GM19463 (cell line): ENCODE data around the gene NOTO.

Source experiments
- ATAC-seq: cut with Tn5 transposase; IDR thresholded peaks from one replicate; pipeline ENCODE4 v1.9.1; 2021; ENCODE audit warnings: mild to moderate bottlenecking, moderate library complexity; ENCODE audit not compliant: unreplicated experiment

The NOTO gene

DNA sequence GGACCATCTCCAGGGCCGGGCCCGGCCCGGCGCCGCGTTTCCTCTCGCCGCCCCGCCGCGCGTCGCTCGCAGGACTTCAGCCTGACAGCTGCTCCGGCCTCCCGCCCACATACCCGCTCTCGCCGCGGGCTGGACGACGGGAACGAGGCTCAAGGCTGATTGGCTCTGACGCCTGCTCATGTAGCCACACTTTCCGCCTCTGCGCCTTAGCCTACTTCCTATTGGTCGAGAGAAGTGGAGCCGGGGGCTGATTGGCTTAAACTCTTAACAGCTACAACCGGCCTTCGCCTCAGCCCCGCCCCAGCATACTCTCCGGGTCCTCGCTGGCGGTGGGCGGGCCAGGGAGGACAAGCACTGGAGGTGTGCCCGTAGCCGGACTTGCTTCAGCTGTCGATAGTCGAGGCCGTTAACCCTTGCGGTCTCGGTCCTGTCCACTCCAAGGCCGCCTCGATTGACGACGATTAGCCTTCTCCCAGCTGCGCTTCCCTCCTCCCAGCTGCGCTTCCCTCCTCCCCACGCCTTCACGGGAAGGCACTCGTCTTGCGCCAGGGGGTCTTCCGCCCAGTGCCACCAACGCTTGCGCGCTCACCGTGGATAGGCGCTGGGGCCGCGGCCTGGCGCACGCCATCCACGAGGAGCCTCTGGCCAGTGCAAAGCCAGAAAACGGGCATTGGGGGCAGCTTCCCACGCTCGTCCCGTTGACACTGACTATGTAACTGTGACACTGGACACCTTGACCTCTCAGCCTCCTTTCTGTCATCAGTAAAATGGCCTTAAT, 31.0 kb downstream of the NOTO start, which contains the start of gene PRADC1:
TSS of gene PRADC1 (minus strand) at position 86 of the 778 bp plus-strand sequence. CDS start at position 7, 79 bp downstream.
- peak; percentile 88 for ATAC-seq

DNA sequence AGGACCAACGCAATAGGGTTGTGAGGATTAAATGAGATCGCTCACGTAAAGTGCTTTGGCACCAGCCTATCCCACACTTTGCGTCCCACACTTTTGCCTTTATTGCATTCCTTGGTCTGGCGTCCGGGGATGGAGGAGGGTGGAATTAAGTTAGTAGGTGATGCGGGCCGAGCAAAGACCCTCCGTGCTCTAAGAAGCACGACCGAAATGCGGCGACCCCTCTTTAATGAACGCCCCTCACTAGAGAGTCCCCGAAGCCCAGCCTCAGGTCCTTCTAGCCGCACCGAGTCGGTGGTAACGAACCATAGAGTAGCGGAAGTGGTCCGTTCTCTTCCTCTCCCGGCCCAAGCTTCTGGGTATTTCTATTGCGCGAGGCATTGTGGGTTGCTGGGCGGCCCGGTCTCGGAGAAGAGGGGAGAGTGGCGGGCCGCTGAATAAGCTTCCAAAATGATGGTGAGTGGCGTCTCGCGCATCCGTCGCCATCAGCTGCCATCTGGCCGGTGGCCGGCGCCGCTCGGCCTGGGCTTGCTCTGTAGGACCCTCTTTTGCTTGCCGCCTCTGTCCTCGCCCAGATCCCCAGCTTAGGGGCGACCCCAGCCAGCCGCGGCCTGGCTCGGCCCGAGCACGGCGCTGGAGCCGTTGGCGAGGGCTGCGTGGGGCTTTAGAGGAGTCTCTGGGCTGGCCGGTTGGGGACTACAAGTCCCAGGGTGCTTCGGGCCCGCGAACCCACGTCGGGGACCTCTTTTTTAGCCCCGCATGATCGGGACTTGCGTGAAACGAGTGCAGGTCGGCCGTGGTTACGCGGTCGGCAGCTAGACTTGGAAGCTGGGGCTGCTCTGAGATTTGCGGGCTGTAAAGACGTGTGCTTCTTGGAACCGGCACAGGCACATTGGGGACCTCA, 31.8 kb downstream of the NOTO start, which contains the start of gene CCT7:
TSS of gene CCT7 (plus strand) at position 377 of the 901 bp plus-strand sequence. CDS start at position 448, 71 bp downstream.
- peak; percentile 50 for ATAC-seq

DNA sequence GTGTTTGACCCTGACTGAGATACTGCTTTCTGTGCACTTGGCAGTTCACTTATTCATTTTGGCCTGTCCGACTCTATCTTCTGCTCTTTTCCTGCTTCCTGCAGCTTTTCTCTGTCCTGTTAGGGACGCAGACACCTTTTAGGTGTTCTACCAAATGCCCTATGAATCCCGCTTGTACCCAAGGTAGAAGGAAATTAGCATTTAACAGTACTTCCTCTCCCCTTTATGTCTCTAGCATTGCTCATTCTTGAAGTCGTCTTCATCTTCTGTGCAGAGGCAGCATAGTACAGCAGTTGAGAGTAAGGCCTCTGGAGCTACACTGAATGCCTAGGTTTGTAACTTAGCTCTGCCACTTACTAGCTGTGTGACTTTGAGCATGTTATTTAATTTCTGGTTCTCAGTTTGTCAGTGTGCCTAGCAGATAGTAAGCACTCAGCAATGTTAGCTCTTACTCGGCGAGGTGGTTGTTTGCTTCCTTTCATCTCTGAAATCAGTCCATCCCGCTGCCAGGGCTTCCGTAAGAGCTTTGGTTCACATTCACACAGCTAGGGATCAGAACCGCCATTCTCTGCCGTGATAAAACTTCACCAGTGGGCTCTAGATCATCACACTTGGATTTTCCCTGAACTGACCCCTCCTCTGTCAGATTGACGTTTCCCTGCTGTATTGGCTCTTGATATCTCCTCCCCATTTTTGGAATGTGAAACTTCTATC, 33.1 kb downstream of the NOTO start:
- no peak for ATAC-seq

DNA sequence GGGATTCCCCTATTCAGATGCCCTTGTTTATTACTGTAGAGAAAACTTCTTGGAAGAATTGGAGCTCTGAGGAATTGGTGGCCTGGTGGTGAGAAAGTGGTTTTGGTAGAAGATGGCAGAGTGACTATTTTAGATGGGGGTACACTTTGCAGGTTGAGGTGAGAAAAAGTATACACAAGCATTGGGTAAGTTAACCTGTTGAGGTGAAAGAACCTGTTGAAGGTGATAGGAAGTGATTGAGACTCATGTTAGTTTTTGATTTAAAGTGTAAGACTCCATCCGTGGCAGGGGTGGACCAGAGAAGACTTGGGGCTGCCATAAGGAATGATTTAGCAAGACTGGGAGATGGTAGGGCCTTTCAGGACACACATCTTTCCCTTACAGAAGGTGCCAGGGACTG, 34.8 kb downstream of the NOTO start:
- no peak for ATAC-seq

DNA sequence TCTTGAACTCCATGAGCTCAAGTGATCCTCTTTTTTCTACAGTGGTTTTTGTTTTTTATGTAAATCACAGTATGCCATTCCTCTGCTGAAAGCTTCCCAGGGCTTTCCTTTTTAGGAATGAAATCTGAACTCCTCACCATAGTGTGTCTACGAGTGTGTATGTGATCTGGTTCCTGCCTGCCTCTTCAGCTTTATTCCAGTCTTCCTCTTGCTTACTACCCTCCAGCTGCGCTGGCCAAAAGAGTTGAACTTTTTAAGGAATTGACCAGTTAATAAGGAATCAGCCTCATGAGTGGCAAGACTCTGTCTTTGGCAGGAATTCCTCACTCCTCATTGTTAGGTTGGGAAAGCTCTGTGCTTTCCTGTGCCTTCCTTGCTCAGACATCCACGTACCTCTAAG, 35.8 kb downstream of the NOTO start:
- no peak for ATAC-seq

DNA sequence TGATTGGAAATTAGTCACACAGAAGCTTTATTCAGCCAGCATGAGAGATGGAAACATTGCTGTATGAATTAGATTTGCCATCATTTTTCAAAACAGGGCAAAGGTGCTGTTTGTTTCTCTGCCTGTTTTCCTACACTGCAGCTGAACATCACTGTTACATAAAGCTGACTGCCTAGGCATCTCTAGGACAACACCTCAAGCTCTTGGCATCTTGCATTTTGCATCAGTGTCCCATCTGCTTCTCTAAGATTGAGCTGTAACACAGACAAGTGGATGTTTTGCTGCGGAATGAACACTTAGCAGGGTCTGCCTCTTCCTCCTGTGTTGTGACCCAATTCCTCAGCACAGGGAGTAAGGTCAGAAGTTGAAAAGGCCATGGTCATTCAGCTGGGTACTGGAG, 36.6 kb downstream of the NOTO start:
- ATAC-seq = no peak

DNA sequence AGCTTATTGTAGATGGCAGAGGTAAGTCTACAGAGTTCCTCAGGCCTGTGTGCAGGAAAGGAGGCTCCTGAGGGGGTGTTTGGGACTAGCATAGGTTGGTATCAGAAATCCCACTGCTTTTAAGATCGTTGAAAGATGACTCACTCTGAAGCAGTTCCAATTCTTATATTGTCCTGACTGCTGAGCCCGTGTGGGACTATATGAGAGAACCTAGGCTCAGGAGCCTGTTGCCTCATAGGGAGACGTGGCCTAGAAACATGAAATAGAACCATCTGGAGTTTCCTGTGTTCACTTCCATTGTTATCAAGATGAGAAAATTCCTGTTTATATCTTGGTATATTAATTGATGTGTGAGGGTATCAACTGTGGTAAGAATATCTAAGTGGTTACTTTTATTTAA, 37.4 kb downstream of the NOTO start:
- no peak for ATAC-seq

DNA sequence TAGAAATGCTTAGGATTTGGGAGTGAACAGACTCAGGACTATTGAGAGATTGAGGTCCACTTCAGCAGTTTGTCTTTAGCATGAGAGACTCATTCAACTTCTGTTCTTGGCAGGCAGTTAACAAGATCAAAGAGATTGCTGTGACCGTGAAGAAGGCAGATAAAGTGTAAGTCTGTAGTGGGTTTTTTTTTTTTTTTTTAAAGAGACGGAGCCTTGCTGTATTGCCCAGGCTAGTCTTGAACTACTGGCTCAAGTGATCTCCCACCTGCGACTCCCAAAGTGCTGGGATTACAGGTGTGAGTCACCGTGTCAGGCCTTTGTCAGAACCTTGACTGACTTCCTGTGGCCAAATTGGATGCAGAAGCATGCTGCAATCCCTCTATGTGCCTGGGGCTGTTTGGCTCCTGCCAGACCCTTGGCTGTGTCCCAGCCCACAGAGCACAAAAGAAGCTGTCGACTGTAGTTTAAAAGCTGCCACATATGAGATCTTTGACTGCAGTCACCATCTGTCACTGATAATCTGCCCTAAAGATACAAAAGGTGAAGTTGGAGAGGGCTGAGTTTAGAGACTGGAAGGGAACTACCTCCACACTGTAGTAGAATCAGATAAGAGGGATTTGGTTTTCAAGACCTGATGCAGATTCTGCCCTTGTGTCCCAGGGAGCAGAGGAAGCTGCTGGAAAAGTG, 41.7 kb downstream of the NOTO start:
- ATAC-seq = no peak

DNA sequence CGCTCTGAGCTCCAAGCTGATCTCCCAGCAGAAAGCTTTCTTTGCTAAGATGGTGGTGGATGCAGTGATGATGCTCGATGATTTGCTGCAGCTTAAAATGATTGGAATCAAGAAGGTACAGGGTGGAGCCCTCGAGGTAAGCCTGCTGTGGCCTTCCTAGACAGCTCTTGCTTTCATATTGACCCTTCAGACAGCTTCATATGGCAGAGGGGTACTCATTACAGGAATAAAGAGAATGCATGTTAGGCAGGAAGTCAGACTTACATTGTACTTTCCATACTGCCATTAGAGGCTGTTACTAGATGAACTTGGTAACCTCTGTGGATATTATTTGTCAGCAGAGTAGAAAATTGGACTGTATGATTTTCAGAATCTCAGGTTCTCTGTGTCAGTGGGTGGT, 42.2 kb downstream of the NOTO start:
- ATAC-seq = no peak

DNA sequence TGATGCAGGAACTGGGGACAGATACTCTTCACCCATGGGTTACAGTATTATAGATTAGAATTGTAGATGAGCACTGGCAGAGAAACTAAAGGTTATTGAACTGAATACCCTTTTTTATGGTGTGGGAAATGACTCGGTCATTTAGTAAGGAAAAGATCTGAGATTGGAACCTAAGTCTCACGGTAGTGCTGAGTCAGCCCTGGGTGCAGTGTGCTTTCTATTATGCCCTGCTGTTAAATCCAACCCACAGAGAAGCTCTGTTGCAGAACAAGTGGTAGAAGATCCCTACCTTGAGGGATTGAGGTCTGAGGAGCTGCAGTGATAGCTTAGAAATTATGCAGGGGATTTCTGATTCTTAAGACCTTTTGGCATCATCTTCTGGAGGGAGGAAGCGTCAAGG, 44.5 kb downstream of the NOTO start:
- ATAC-seq = no peak

DNA sequence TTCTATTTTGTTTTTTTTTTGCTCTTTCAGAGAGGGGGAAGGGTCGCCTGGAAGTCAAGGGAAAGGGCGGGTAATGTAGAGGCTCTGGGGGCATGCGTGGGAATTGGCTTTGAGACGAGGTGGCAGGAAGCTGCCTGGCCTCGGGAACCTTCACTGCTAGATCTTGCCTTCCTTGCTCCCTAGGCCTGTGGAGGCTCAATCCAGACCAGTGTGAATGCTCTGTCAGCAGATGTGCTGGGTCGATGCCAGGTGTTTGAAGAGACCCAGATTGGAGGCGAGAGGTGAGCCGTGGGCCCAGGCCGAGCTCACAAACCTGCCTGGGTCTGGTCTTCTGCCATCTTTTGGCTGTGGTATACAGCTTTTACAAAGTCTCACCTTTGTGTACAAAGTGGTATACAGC, 47.3 kb downstream of the NOTO start:
- ATAC-seq = no peak

DNA sequence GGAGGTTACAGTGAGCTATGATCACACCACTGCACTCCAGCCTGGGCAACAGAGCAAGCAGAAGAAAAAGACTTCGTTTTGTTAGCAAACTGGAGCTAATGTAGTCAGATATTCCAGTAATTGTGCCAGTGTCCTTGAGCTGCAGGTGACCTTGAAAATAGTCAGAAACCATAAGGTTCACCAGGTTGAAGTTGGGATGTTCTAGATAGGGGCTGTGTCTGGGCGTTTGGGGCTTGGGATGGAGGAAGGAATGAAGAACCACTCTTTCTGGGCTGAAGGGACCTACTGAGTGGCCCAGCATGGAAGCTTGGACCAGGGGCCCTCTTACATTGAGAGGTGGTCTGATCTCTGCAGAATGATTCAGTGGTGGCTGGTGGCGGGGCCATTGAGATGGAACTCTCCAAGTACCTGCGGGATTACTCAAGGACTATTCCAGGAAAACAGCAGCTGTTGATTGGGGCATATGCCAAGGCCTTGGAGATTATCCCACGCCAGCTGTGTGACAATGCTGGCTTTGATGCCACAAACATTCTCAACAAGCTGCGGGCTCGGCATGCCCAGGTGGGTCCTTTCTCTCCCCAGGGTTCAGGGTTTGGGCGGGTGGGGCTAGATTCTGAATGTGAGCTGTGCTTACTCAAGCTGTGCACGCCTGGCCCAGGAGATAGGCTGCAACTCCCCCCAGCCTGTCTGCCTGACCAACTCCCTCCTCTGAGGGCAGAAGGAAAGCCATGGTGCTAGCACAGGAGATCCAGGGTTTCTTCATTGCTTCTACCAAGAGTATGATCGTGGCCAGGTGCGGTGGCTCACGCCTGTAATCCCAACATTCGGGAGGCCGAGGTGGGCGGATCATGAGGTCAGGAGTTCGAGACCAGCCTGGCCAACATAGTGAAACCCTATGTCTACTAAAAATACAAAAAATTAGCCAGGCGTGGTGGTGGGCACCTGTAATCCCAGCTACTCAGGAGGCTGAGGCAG, 48.8 kb downstream of the NOTO start:
- no peak for ATAC-seq

DNA sequence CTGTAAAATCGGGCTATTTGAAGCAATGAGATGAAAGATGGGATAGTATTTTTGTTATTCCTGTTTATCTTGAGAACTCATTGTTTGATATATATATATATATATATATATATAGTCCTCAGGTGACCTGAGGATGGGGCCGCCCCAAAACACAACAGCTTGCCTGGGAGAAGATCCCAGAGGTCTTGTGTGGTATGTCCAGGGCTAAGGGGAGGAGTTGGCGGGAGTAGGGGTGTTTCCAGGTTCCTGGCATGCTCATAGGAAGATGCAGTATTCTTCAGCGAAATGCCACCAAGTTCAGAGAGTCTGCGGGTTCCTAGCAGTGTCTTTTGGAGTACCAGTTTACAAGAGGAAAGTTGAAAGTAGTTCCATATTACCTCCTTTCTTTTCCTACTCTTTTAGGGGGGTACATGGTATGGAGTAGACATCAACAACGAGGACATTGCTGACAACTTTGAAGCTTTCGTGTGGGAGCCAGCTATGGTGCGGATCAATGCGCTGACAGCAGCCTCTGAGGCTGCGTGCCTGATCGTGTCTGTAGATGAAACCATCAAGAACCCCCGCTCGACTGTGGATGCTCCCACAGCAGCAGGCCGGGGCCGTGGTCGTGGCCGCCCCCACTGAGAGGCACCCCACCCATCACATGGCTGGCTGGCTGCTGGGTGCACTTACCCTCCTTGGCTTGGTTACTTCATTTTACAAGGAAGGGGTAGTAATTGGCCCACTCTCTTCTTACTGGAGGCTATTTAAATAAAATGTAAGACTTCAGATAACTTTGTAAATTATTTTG, 50.1 kb downstream of the NOTO start:
- ATAC-seq = no peak

DNA sequence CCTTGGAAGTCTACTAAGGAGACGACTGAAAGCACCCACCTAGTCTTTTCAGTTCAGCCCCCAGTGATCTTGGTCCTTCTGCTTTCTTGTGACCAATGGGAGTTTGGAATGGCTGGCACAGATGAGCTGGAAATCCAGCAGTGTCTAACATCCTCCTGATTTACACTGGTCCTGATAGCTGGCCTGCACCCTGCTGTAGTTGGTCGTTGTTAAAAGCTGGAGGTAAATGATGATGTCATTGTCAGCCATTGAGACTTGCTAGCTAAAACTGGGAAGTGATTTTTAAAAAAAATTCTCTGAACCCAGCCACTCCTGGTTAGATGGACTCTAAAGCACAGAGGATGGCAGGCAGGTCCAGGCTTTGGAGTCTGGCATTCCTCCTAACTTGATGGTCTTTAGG, 51.0 kb downstream of the NOTO start:
- no peak for ATAC-seq

DNA sequence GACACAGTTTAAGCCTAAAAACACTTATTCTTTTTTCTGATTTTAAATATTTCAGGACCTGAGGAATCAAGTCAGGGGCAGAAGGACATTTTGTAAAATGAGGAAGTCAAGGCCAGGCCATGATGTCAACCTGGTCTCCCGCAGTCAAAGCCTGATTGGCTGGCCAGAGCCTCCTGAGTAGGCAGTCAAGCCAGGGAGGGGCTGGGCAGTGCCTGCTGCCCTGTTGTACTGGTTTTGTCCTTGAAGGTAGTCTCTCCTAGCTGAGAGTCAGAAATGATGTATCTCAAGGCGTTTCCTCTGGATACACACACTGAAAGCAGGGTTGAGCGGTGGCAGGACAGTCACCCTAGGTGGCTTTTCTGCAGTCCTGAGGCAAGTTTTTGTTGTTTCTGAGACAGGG, 51.5 kb downstream of the NOTO start:
- ATAC-seq = no peak

DNA sequence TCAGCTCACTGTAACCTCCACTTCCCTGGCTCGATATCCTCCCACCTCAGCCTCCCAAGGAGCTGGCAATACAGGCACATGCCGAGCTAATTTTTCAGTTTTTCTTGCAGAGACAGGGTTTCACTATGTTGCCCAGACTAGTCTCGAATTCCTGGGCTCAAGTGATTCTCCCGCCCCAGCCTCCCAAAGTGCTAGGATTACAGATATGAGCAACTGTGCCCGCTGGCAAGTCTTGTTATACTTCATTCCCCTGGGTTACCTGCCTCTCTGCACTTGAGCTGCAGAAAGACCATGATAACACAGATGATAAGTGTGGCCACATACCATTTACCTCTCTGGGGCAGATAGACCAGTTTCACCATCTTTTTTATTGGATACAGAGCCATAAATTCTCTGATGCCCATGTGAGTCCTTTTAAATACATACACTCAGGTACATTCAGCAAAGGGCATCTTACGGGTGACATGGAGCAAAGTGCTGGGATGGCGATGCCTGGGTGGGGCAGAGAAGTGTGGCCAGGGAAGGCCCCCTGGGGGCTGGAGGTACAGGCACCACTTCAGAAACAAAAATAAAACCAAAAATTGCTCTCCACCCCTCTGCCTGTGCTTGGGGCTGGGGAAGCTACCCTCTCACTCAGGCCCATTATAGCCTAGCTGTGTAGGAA, 52.1 kb downstream of the NOTO start:
- no peak for ATAC-seq

DNA sequence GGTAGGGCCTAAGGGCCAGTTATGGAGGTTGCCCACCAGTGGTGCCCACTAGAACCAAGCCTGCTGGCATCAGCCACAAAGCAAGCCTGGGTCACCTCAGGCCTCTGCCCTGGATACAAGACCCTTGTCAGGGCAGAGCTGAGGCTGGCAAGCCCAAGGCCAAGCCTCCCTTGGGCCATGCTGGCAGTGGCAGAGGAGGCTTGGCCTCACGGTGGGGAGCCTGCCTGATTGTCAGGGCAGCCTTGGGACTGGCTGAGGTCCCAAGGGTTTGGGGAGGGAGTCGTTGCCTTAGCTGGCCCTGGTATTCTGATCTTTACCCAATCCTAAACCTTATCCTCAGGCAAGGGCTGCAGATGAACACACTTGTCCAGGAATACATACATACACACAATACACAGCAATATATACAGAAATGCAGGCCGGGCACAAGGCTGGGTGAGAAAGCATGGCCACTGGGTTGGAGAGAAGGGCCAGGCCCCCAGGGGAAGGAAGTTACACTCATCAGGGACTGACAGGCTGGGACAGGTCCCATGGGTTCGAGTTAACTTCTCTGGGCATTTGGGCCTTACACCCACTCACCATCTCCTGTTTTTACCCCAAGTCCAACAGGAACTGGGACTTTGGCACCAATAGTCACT, 52.8 kb downstream of the NOTO start:
- ATAC-seq = no peak
